ENCODE data around the gene IRX3. TPM values are rescaled to one million over a fixed set of nuclear protein-coding genes. Genes with fewer than 3 reads are reported as not detected.
"Not testable (repeated sequence)": the region's sequence is repeated elsewhere in the genome, so short reads cannot be mapped to it uniquely, and the experiment has no call there.

Gene IRX3
- polyA plus RNA-seq, 4 donors = 28.1 to 33.7 (median 32.9) TPM

- no peak for DNase-seq (ENCODE audit: low read depth in 4 of 4, low spot score in 3 of 4)
Measured at GRCh38 chr16:54280751-54281150, 5.8 kb downstream of the IRX3 start.

- DNase-seq (ENCODE audit: low read depth in 4 of 4, low spot score in 3 of 4) = no peak
Measured at GRCh38 chr16:54277845-54278703, 8.5 kb downstream of the IRX3 start.

DNA sequence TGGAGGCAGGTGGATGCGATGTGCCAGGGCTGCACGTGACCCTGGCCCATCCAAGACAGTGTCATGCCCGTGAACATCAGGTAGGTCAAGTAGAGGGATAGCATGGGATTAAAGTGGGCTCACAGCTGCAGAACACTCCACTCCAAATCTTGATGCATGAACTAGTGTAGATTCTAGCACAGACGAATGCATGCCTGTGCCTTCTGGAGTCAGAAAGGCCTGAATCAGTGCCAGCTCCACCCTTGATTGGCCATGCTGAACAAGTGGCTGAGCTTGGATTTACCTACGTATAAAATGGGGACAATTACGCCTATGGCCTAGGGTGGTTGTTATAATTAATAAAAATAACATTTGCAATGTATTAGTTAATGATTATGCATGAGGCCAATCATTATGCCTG, 10.6 kb downstream of the IRX3 start:
- no peak for DNase-seq (ENCODE audit: low read depth in 4 of 4, low spot score in 3 of 4)

DNA sequence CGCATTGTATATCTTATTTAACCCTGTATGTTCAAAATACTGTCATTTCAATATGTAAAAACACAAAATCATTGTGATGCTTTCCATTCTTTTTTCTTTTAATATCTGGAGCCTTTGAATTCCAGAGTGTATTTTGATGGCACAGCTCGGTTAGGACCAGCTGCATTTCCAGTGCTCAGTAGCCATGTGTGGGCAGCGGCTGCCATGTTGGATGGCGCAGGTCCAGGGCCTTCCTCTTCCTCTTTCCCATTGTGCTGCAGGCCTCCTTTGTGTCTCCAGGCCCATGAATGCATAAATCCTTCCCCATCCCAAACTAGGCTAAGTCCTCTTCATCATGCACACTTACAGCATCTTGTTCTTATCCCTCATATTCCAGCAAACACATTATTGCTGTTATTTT, 13.0 kb downstream of the IRX3 start:
- no peak for DNase-seq (ENCODE audit: low read depth in 4 of 4, low spot score in 3 of 4)

DNA sequence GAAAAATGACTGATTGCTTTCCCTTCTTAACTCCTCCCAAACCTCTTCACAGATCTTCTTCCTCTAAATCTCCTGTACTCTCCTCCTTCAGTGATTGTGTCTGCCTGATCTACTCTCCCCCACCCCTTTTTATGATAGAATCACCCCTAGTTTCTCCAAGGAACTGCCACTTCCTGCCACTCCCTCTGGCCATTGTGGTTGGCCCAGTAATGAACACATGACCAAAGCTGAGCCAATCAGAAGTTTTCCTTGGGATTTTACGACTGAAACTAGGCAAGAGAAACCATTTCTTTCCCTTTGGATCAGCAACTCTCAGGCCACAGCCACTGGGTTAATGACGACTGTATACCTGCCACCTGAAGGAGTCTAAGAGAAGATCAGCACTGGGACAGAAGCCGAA, 15.9 kb downstream of the IRX3 start:
- DNase-seq (ENCODE audit: low read depth in 4 of 4, low spot score in 3 of 4) = no peak

GRCh38 chr16:54269461-54269860, 17.1 kb downstream of the IRX3 start:
- no peak for DNase-seq (ENCODE audit: low read depth in 4 of 4, low spot score in 3 of 4)

GRCh38 chr16:54268766-54269165, 17.8 kb downstream of the IRX3 start:
- no peak for DNase-seq (ENCODE audit: low read depth in 4 of 4, low spot score in 3 of 4)

GRCh38 chr16:54268340-54268739, 18.2 kb downstream of the IRX3 start:
- DNase-seq (ENCODE audit: low read depth in 4 of 4, low spot score in 3 of 4) = no peak

DNA sequence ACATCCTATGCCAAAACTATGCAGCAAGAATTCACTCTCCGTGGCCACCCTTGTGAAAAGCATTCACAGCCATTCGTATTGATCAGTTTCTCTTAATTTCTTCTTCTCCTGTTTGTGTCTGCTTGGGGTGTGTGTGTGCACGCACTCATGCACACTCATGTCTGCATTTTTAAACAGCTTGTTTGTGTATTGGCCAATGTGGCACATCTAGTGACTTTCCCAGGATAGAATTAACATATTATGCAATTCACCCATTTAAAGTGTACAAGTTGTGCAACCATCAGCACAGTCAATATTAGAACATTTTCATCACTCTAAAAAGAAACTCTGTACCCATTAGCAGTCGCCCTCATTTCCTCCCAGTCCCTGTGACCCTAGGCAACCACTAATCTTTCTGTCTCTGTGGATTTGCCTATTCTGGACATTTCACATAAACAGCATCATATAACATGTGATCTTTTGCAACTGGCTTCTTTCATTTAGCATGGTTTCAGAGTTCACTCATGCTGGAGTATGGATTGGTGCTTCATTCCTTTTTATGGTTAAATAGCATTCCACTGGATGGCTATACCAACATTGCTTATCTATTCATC, 20.1 kb downstream of the IRX3 start:
- DNase-seq (ENCODE audit: low read depth in 4 of 4, low spot score in 3 of 4) = no peak

DNA sequence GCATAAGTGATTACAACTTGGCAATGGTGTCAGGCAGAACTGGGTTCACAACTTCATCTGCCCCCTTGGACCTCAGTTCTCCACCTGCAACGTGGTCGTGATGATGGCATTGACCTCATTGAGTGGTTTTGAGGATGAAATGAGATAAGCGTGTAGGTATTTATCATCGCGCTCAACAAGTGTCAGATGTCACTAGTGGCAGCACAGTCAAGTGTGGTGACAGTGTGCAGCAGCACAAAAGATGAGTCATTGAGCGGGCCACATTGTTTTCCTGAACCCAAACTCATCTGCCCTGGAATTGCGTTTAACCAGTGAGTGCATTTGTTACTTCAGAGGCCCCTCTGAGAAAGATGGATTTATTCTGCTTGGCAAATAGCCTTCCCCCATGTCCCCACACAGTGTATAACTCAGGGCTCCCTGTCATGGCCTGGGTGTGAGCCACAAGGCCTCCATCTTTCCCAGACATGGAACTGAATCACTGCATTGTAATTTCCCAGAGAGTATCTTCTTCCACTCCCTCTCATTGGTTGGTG, 20.9 kb downstream of the IRX3 start:
- no peak for DNase-seq (ENCODE audit: low read depth in 4 of 4, low spot score in 3 of 4)

- no peak for DNase-seq (ENCODE audit: low read depth in 4 of 4, low spot score in 3 of 4)
Measured at GRCh38 chr16:54253118-54253517, 33.5 kb downstream of the IRX3 start.

DNA sequence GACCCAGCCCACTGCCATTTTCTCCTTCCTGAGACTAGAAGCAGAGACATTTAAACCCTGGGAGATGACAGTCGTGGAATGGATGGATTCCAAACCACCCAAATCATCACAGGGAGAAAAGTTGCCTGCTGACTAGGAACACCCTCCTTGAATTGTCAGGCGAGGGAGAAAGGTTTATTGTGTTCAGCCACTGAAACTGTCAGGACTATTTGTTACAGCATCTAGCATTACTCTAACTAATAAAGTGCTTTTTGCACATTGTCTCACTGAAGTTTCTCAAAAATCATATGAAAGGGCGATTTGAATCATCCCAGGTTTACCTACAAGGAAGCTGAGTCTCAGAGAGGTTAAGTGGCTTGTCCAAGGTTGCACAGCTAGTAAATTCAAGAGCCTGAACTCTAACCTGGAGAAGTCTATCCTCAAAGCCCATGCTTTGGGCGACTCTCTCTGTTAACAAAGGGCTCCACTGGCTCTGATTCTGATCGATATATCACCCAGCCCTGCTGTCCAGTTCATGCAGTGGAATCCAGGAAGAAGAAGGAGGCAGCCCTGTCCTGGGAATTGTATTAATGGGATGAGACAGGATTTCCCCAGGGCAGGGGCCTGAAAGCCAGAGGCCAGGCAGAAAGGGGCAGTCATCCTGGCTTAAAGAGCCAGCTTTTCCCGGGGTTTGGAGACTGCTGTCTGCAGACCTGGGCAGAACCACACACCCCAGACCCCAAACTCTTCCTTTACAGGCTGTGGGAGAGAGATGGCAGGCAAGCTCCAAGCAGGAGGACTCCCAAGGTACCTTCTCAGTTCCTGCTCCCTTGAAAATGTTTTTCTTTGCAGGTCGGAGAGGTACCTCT, 37.5 kb downstream of the IRX3 start:
- no peak for DNase-seq (ENCODE audit: low read depth in 4 of 4, low spot score in 3 of 4)

DNA sequence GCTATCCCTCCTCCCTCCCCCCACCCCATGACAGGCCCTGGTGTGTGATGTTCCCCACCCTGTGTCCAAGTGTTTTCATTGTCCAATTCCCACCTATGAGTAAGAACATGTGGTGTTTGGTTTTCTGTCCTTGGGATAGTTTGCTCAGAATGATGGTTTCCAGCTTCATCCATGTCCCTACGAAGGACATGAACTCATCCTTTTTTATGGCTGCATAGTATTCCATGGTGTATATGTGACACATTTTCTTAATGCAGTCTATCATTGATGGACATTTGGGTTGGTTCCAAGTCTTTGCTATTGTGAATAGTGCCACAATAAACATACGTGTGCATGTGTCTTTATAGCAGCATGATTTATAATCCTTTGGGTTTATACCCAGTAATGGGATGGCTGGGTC, 38.9 kb downstream of the IRX3 start:
- not testable (repeated sequence) for DNase-seq (ENCODE audit: low read depth in 4 of 4, low spot score in 3 of 4)

GRCh38 chr16:54246454-54246821, 40.1 kb downstream of the IRX3 start:
- DNase-seq (ENCODE audit: low read depth in 4 of 4, low spot score in 3 of 4) = no peak

GRCh38 chr16:54245788-54246453, 40.7 kb downstream of the IRX3 start:
- DNase-seq (ENCODE audit: low read depth in 4 of 4, low spot score in 3 of 4) = no peak

- DNase-seq (ENCODE audit: low read depth in 4 of 4, low spot score in 3 of 4) = no peak
Measured at GRCh38 chr16:54244061-54244886, 42.3 kb downstream of the IRX3 start.

GRCh38 chr16:54243202-54243601, 43.4 kb downstream of the IRX3 start:
- no peak for DNase-seq (ENCODE audit: low read depth in 4 of 4, low spot score in 3 of 4)

DNA sequence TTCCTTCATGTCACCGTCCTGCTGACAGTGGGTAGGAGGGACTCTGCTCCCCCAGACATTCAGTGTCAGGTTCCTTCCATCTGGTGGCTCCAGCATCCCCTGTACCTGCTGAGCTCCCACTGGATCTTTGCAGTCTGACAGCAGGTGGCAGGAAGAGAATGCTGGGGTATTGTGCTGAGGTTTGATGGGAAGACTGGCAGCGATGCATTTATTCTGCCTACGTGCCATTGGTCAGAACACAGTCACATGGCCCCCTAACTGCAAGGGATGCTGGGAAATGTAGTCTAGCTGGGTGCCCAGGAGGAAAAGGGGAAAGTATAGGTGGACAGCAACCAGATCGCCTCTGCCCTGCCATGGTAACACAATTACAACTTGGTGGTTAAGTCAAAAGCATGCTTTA, 44.4 kb downstream of the IRX3 start:
- no peak for DNase-seq (ENCODE audit: low read depth in 4 of 4, low spot score in 3 of 4)

- DNase-seq (ENCODE audit: low read depth in 4 of 4, low spot score in 3 of 4) = no peak
Measured at GRCh38 chr16:54241525-54241924, 45.1 kb downstream of the IRX3 start.
